Tibial artery (tissue), 4 donors: ENCODE results near the gene TRIM33.

Experiments used
- DNase-seq, 2 donors: peaks; one replicate each; pipeline ENCODE4 v3.0.0-alpha.2; 2019
- H3K27ac ChIP-seq, 2 donors: fragments of 200-600 bp; sonication (generic) in 1 of 2; 1 replicate in 1 of 2; 2 replicates in 1 of 2; pipeline ENCODE4 v1.5.1; 2018 to 2019; ENCODE audit warnings: mild to moderate bottlenecking in 1 of 2
- H3K27me3 ChIP-seq, 2 donors: fragments of 200-600 bp; sonication (generic) in 1 of 2; one replicate each; pipeline versions ENCODE4 v1.5.1 to v1.6.0; 2016 to 2019
- H3K36me3 ChIP-seq, 3 donors: fragments of 200-600 bp; sonication (generic) in 2 of 3; one replicate each; pipeline ENCODE4 v1.5.1; 2016 to 2019; ENCODE audit warnings: mild to moderate bottlenecking in 2 of 3
- H3K4me1 ChIP-seq, 4 donors: fragments of 200-600 bp; sonication (generic) in 2 of 4; 1 replicate in 3 of 4; 2 replicates in 1 of 4; pipeline ENCODE4 v1.5.1; 2016 to 2019
- H3K4me3 ChIP-seq, 2 donors: fragments of 200-600 bp; sonication (generic) in 1 of 2; 1 replicate in 1 of 2; 2 replicates in 1 of 2; pipeline ENCODE4 v1.5.1; 2018 to 2019; ENCODE audit warnings: mild to moderate bottlenecking in 2 of 2
- H3K9me3 ChIP-seq, 3 donors: fragments of 200-600 bp; sonication (generic) in 1 of 3; one replicate each; pipeline ENCODE4 v1.5.1; 2016 to 2019
- CTCF ChIP-seq, 2 experiments: fragments of 200-600 bp in 1 of 2; fragments of 450-650 bp in 1 of 2; IDR thresholded peaks; one replicate each; pipeline ENCODE4 v1.5.1; 2017 to 2019; ENCODE audit warnings: antibody characterized with exemption in 2 of 2, mild to moderate bottlenecking in 1 of 2, moderate library complexity in 1 of 2
- intact Hi-C: fragments of 100-400 bp; cut with DNase I; formaldehyde crosslinking; loops from one replicate; pipeline ENCODE4 v1.15.0; 2023; ENCODE audit warnings: low total_unique reads

Gene TRIM33

GRCh38 chr1:114503916-114504422, 7.0 kb downstream of the TRIM33 start:
- H3K27ac ChIP-seq = no peak overlapping the region
- intact Hi-C loops = no loop called here
- no peak for DNase-seq
- H3K4me1 ChIP-seq = peaks cover 0 to 65% (median 28%) of the 10 kb centered on the region in 4 donors
- no peak for TF ChIP-seq CTCF (IDR thresholded peaks at IDR 0.05)
- H3K36me3 ChIP-seq = peaks cover 0 to 10% (median 0%) of the 10 kb centered on the region in 3 donors
- H3K4me3 ChIP-seq = no peak overlapping the region
- H3K27me3 ChIP-seq = no peaks in the 10 kb centered on the region
- H3K9me3 ChIP-seq = no peaks in the 10 kb centered on the region

- H3K4me3 ChIP-seq = no peak overlapping the region
- H3K4me1 ChIP-seq = peaks cover 0 to 46% (median 11%) of the 10 kb centered on the region in 4 donors
- H3K9me3 ChIP-seq = no peaks in the 10 kb centered on the region
- no peak overlapping the region for H3K27ac ChIP-seq
- intact Hi-C loops = no loop called here
- TF ChIP-seq CTCF (IDR thresholded peaks at IDR 0.05) = no peak
- peaks cover 0 to 10% (median 0%) of the 10 kb centered on the region in 3 donors for H3K36me3 ChIP-seq
- DNase-seq = no peak
- H3K27me3 ChIP-seq = no peaks in the 10 kb centered on the region
Observed at GRCh38 chr1:114502080-114502479, 8.9 kb downstream of the TRIM33 start.

- no peak for DNase-seq
Observed at GRCh38 chr1:114499478-114499877, 11.5 kb downstream of the TRIM33 start.

GRCh38 chr1:114496089-114496488, 14.9 kb downstream of the TRIM33 start:
- H3K36me3 ChIP-seq = no peaks in the 10 kb centered on the region
- TF ChIP-seq CTCF (IDR thresholded peaks at IDR 0.05) = no peak
- peaks cover 0 to 22% (median 13%) of the 10 kb centered on the region in 4 donors for H3K4me1 ChIP-seq
- intact Hi-C loops = no loop called here
- no peak overlapping the region for H3K4me3 ChIP-seq
- DNase-seq = no peak
- no peaks in the 10 kb centered on the region for H3K9me3 ChIP-seq
- no peaks in the 10 kb centered on the region for H3K27me3 ChIP-seq
- no peak overlapping the region for H3K27ac ChIP-seq

More at GRCh38 chr1:114499478-114499877, 11.5 kb downstream of the TRIM33 start:
- intact Hi-C loops = no loop called here
- H3K9me3 ChIP-seq = no peaks in the 10 kb centered on the region
- no peak overlapping the region for H3K27ac ChIP-seq
- no peaks in the 10 kb centered on the region for H3K36me3 ChIP-seq
- TF ChIP-seq CTCF (IDR thresholded peaks at IDR 0.05) = no peak
- H3K4me3 ChIP-seq = no peak overlapping the region
- peaks cover 0 to 52% (median 18%) of the 10 kb centered on the region in 4 donors for H3K4me1 ChIP-seq
- H3K27me3 ChIP-seq = no peaks in the 10 kb centered on the region

GRCh38 chr1:114495486-114495885, 15.5 kb downstream of the TRIM33 start:
- Histone ChIP-seq H3K27me3 (no peaks in the 10 kb centered on the region), H3K9me3 (no peaks in the 10 kb centered on the region), H3K4me1 (peaks cover 0 to 22% (median 13%) of the 10 kb centered on the region in 4 donors), H3K4me3 (no peak overlapping the region), H3K36me3 (no peaks in the 10 kb centered on the region), H3K27ac (no peak overlapping the region)
- TF ChIP-seq CTCF (IDR thresholded peaks at IDR 0.05) = no peak
- no peak for DNase-seq
- intact Hi-C loops = no loop called here

GRCh38 chr1:114492978-114493377, 18.0 kb downstream of the TRIM33 start:
- intact Hi-C loops = no loop called here
- no peak for DNase-seq
- no peak overlapping the region for H3K4me3 ChIP-seq
- H3K27ac ChIP-seq = no peak overlapping the region
- TF ChIP-seq CTCF (IDR thresholded peaks at IDR 0.05) = no peak
- peaks cover 0 to 26% (median 13%) of the 10 kb centered on the region in 4 donors for H3K4me1 ChIP-seq
- no peaks in the 10 kb centered on the region for H3K9me3 ChIP-seq
- no peaks in the 10 kb centered on the region for H3K27me3 ChIP-seq
- H3K36me3 ChIP-seq = no peaks in the 10 kb centered on the region
